DMS79 (cell line): Measurements from ENCODE around the gene CRPPA.
"Not testable (repeated sequence)": the region's sequence is repeated elsewhere in the genome, so short reads cannot be mapped to it uniquely, and the experiment has no call there.

Experiments
- DNase-seq: peaks from one replicate; lab custom pipeline; 2025; lab: John Stamatoyannopoulos, UW

Gene CRPPA

GRCh38 chr7:16397501-16398145 lies 23.7 kb downstream of the CRPPA start:
- no peak for DNase-seq

- DNase-seq = no peak
Measured at GRCh38 chr7:16396766-16397500, 24.4 kb downstream of the CRPPA start.

DNA sequence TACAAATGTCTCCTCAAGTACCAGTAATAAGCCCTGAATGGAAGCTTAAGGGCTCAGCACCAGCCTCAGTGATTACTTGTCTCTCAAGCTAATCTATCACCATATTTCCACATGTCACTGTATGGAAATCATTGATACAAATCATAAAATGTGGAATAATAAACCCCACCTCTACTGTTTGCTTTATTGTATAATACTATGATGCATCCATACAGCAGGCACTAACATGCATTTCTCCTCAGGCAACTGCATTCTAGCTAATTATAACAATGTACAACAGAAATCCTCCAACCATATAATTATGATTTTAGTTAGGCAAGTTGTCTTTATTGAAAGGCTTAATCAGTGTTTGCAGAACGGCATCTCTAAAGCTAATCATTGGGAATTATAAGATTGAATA lies 26.2 kb downstream of the CRPPA start:
- DNase-seq = no peak

DNA sequence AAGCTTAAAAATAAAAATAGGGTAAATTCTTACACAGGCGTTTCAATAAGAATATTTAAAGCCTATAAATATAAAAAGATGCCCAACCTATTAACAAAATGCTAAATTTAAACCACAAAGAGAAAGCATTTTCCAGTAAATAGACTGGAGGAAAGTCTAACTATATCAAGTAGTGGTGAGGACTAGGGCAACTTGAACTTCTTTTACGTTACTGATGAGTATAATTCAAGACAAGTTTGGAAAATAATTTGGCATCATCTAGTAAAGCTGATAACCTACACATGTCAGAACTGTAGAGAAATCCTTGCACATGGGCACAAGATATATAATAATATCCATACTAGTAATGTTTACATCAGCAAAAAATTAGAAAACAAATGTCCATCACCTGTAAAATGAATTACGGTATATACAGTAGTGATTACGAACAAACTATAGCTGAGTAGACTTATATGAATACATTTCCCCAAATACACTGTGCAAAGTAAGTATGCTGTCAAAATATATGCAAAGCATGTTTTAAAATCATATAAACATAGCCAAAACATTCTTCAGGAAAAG lies 27.4 kb downstream of the CRPPA start:
- DNase-seq = no peak

DNA sequence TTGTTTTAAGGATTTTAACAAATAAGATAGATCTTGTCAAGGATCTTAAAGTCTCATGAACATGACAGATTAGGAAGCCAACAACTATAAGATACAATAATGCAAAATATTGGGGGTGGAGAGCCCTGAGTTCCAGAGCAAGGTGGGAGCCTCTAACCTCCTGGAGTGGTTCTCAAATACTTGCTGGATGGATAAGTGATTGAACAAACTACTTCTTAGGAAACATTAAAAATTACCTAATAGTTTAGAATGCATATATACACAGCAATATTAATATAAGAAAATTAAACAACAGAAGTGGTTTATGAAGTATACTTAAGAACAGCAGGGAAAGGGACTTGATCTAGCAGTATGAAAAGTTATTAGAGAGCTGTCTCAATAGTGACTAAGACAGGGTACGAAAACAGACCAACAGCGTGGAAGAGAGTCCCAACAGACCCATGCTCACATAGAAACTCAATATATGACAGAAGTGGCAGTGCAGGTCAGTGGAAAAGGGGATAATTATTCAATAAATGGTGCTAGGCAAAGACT lies 28.3 kb downstream of the CRPPA start:
- DNase-seq = no peak

- DNase-seq = not testable (repeated sequence)
Measured at GRCh38 chr7:16383786-16384185, 37.6 kb downstream of the CRPPA start.

DNA sequence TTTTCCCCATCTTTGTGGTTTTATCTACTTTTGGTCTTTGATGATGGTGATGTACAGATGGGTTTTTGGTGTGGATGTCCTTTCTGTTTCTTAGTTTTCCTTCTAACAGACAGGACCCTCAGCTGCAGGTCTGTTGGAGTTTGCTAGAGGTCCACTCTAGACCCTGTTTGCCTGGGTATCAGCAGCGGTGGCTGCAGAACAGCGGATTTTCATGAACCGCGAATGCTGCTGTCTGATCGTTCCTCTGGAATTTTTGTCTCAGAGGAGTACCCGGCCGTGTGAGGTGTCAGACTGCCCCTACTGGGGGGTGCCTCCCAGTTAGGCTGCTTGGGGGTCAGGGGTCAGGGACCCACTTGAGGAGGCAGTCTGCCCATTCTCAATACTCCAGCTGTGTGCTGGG lies 38.2 kb downstream of the CRPPA start:
- DNase-seq = not testable (repeated sequence)
